Skeletal muscle tissue (tissue), 4 donors: ENCODE results near the gene WDR33. TPM values are rescaled to one million over a fixed set of nuclear protein-coding genes. Genes with fewer than 3 reads are reported as not detected.

Experiments
- H3K27ac ChIP-seq: one replicate; pipeline ENCODE4 v1.7.0; 2013; ENCODE audit warnings: mild to moderate bottlenecking, low read depth, low read length, inconsistent platforms
- H3K27me3 ChIP-seq, 3 donors: one replicate each; pipeline ENCODE4 v1.7.0; 2013; ENCODE audit warnings: low read length in 3 of 3; ENCODE audit not compliant: control insufficient read depth in 3 of 3, insufficient read depth in 3 of 3
- H3K36me3 ChIP-seq, 3 donors: one replicate each; pipeline ENCODE4 v1.7.0; 2013; ENCODE audit warnings: low read length in 3 of 3; ENCODE audit not compliant: control insufficient read depth in 3 of 3, insufficient read depth in 3 of 3
- H3K4me1 ChIP-seq, 3 donors: one replicate each; pipeline ENCODE4 v1.7.0; 2013; ENCODE audit warnings: low read length in 3 of 3, mild to moderate bottlenecking in 3 of 3; ENCODE audit not compliant: control insufficient read depth in 3 of 3, insufficient read depth in 3 of 3
- H3K4me3 ChIP-seq, 3 donors: one replicate each; pipeline ENCODE4 v1.7.0; 2013; ENCODE audit warnings: low read length in 3 of 3
- H3K9ac ChIP-seq, 3 donors: one replicate each; pipeline ENCODE4 v1.7.0; 2013; ENCODE audit warnings: low read length in 3 of 3, mild to moderate bottlenecking in 3 of 3, moderate library complexity in 2 of 3, low read depth in 1 of 3
- H3K9me3 ChIP-seq, 3 donors: one replicate each; pipeline ENCODE4 v1.7.0; 2013; ENCODE audit warnings: low read length in 3 of 3; ENCODE audit not compliant: control insufficient read depth in 3 of 3
- total RNA-seq: library from RNA; depleted of rRNA; stranded (reverse); fragments of >200 nt; gene quantifications from one replicate; pipeline ENCODE4 v1.2.3, GENCODE V29; 2014
- donor health status: Osteomylitis.

WDR33 gene
- total RNA-seq, 1 donor from 2014 or later = 41.2 TPM

GRCh38 chr2:127747621-127748020 is 63.4 kb downstream of the WDR33 start:
- H3K4me3 ChIP-seq = no peak overlapping the region
- H3K36me3 ChIP-seq = peaks cover 0 to 14% (median 11%) of the 10 kb centered on the region in 3 donors
- no peak overlapping the region for H3K27ac ChIP-seq
- no peaks in the 10 kb centered on the region for H3K9me3 ChIP-seq
- H3K27me3 ChIP-seq = no peaks in the 10 kb centered on the region
- no peak overlapping the region for H3K9ac ChIP-seq
- H3K4me1 ChIP-seq = no peaks in the 10 kb centered on the region

GRCh38 chr2:127743477-127744026 is 67.4 kb downstream of the WDR33 start:
- H3K9me3 ChIP-seq = no peaks in the 10 kb centered on the region
- peaks cover 2 to 13% (median 13%) of the 10 kb centered on the region in 3 donors for H3K36me3 ChIP-seq
- no peaks in the 10 kb centered on the region for H3K4me1 ChIP-seq
- H3K27me3 ChIP-seq = no peaks in the 10 kb centered on the region
- no peak overlapping the region for H3K9ac ChIP-seq
- H3K4me3 ChIP-seq = no peak overlapping the region
- no peak overlapping the region for H3K27ac ChIP-seq

- H3K4me1 ChIP-seq = peaks cover 3 to 5% (median 3%) of the 10 kb centered on the region in 3 donors
- H3K27ac ChIP-seq = no peak overlapping the region
- peaks cover 2 to 18% (median 12%) of the 10 kb centered on the region in 3 donors for H3K36me3 ChIP-seq
- no peaks in the 10 kb centered on the region for H3K9me3 ChIP-seq
- no peak overlapping the region for H3K4me3 ChIP-seq
- no peaks in the 10 kb centered on the region for H3K27me3 ChIP-seq
- H3K9ac ChIP-seq = no peak overlapping the region
These were observed 70.2 kb downstream of the WDR33 start for GRCh38 chr2:127740665-127741288.

- H3K27me3 ChIP-seq = no peaks in the 10 kb centered on the region
- no peak overlapping the region for H3K4me3 ChIP-seq
- H3K9me3 ChIP-seq = no peaks in the 10 kb centered on the region
- H3K36me3 ChIP-seq = peaks cover 2 to 11% (median 7%) of the 10 kb centered on the region in 3 donors
- no peak overlapping the region for H3K27ac ChIP-seq
- no peak overlapping the region for H3K9ac ChIP-seq
- H3K4me1 ChIP-seq = peaks cover 11 to 13% (median 12%) of the 10 kb centered on the region in 3 donors
These were observed 71.2 kb downstream of the WDR33 start for GRCh38 chr2:127739800-127740199.

GRCh38 chr2:127737892-127738291 is 73.1 kb downstream of the WDR33 start:
- H3K27me3 ChIP-seq = no peaks in the 10 kb centered on the region
- H3K4me3 ChIP-seq = no peak overlapping the region
- peaks cover 0 to 7% (median 2%) of the 10 kb centered on the region in 3 donors for H3K36me3 ChIP-seq
- no peak overlapping the region for H3K27ac ChIP-seq
- no peaks in the 10 kb centered on the region for H3K9me3 ChIP-seq
- no peak overlapping the region for H3K9ac ChIP-seq
- peaks cover 18 to 24% (median 19%) of the 10 kb centered on the region in 3 donors for H3K4me1 ChIP-seq

GRCh38 chr2:127735537-127736399 is 75.2 kb downstream of the WDR33 start:
- Histone ChIP-seq H3K36me3 (peaks cover 0 to 7% (median 2%) of the 10 kb centered on the region in 3 donors), H3K4me3 (peak overlapping the region in 1 of 3 donors; percentile 7), H3K27me3 (no peaks in the 10 kb centered on the region), H3K27ac (peak overlapping the region; percentile 79), H3K4me1 (peaks cover 18 to 24% (median 20%) of the 10 kb centered on the region in 3 donors), H3K9ac (no peak overlapping the region), H3K9me3 (no peaks in the 10 kb centered on the region)

GRCh38 chr2:127735044-127735443 is 75.9 kb downstream of the WDR33 start:
- no peak overlapping the region for H3K4me3 ChIP-seq
- H3K36me3 ChIP-seq = peaks cover 0 to 4% (median 0%) of the 10 kb centered on the region in 3 donors
- peak overlapping the region; percentile 79 for H3K27ac ChIP-seq
- H3K27me3 ChIP-seq = no peaks in the 10 kb centered on the region
- no peaks in the 10 kb centered on the region for H3K9me3 ChIP-seq
- H3K9ac ChIP-seq = no peak overlapping the region
- peaks cover 18 to 24% (median 20%) of the 10 kb centered on the region in 3 donors for H3K4me1 ChIP-seq

GRCh38 chr2:127733816-127734537 is 77.0 kb downstream of the WDR33 start:
- Histone ChIP-seq H3K36me3 (peaks cover 0 to 4% (median 0%) of the 10 kb centered on the region in 3 donors), H3K4me1 (peaks cover 18 to 24% (median 20%) of the 10 kb centered on the region in 3 donors), H3K9me3 (no peaks in the 10 kb centered on the region), H3K4me3 (peak overlapping the region; percentile 37 to 59 (median 50)), H3K9ac (peak overlapping the region; percentile 6 to 60 (median 17)), H3K27me3 (no peaks in the 10 kb centered on the region), H3K27ac (peak overlapping the region; percentile 79)

- peaks cover 18 to 24% (median 20%) of the 10 kb centered on the region in 3 donors for H3K4me1 ChIP-seq
These were observed 77.7 kb downstream of the WDR33 start for GRCh38 chr2:127733113-127733815.

More at GRCh38 chr2:127733113-127733815, 77.7 kb downstream of the WDR33 start:
- Histone ChIP-seq H3K4me3 (peak overlapping the region; percentile 37 to 59 (median 50)), H3K9ac (peak overlapping the region in 2 of 3 donors; percentile 17 to 60), H3K9me3 (no peaks in the 10 kb centered on the region), H3K36me3 (peaks cover 0 to 2% (median 0%) of the 10 kb centered on the region in 3 donors), H3K27me3 (no peaks in the 10 kb centered on the region), H3K27ac (peak overlapping the region; percentile 79)
